Transverse colon (tissue), 4 donors: ENCODE results near the gene DRC3.

Experiments
- EP300 ChIP-seq: sonication (generic); formaldehyde crosslinking; IDR thresholded peaks from one replicate; pipeline ENCODE4 v1.6.1; 2017; ENCODE audit warnings: antibody characterized with exemption, low read depth
- POLR2A ChIP-seq: fragments of 450-650 bp; IDR thresholded peaks from one replicate; pipeline ENCODE4 v1.6.1; 2016; ENCODE audit warnings: antibody characterized with exemption, mild to moderate bottlenecking, moderate library complexity
- POLR2AphosphoS5 ChIP-seq, 3 donors: sonication (generic); formaldehyde crosslinking; IDR thresholded peaks; one replicate each; pipeline ENCODE4 v1.6.1; 2016; ENCODE audit warnings: antibody characterized with exemption in 3 of 3
- TF ChIP-seq, protein P1 (sequence below), 5 experiments: fragments of 200-600 bp in 3 of 5; fragments of 450-650 bp in 2 of 5; sonication (generic) in 3 of 5; IDR thresholded peaks; 1 replicate in 2 of 5; 2 replicates in 3 of 5; pipeline ENCODE4 v1.5.1; 2016 to 2017; ENCODE audit warnings: antibody characterized with exemption in 5 of 5, inconsistent platforms in 3 of 5, mild to moderate bottlenecking in 2 of 5, moderate library complexity in 1 of 5

DNA sequence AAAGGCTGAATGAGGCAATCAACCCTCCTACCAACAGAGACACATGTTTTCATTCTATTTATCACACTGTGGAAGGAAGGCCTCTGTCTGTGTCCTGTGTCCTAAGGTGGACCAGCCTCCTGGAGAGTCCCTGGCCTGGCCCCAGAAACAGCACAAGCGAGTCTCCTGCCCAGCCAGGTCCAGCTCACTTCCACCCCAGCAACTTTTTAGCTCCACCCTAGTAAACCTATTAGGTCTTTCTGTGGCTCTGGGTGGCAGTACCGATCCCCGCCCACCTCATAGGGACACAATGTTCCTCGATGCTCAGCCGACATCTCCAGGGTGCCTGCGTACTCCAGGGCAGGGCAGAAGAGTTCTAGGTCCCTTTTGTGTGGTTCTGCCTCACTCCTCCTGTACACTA lies 10.7 kb downstream of the DRC3 start:
- TF ChIP-seq POLR2AphosphoS5 (IDR thresholded peaks at IDR 0.05), result no peak
- TF ChIP-seq, protein P1, sequence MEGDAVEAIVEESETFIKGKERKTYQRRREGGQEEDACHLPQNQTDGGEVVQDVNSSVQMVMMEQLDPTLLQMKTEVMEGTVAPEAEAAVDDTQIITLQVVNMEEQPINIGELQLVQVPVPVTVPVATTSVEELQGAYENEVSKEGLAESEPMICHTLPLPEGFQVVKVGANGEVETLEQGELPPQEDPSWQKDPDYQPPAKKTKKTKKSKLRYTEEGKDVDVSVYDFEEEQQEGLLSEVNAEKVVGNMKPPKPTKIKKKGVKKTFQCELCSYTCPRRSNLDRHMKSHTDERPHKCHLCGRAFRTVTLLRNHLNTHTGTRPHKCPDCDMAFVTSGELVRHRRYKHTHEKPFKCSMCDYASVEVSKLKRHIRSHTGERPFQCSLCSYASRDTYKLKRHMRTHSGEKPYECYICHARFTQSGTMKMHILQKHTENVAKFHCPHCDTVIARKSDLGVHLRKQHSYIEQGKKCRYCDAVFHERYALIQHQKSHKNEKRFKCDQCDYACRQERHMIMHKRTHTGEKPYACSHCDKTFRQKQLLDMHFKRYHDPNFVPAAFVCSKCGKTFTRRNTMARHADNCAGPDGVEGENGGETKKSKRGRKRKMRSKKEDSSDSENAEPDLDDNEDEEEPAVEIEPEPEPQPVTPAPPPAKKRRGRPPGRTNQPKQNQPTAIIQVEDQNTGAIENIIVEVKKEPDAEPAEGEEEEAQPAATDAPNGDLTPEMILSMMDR (IDR thresholded peaks at IDR 0.05), result no peak
- TF ChIP-seq EP300, result no peak
- no peak for TF ChIP-seq POLR2A
